ENCODE data around the gene CEACAM8. TPM values are rescaled to one million over a fixed set of nuclear protein-coding genes. Genes with fewer than 3 reads are reported as not detected.
A peak's percentile ranks its signal among the peaks of the same experiment; 100 is the strongest.
"Not testable (repeated sequence)": the region's sequence is repeated elsewhere in the genome, so short reads cannot be mapped to it uniquely, and the experiment has no call there.

Gene CEACAM8
- total RNA-seq, 1 donor from 2014 or later = not detected

- ATAC-seq; DNase-seq (ENCODE audit: missing footprints); intact Hi-C loops (cut with DNase I): not testable (repeated sequence)
These were observed 44.2 kb downstream of the CEACAM8 start for GRCh38 chr19:42550521-42550920.

GRCh38 chr19:42549067-42549466 lies 45.7 kb downstream of the CEACAM8 start:
- ATAC-seq; DNase-seq (ENCODE audit: missing footprints); intact Hi-C loops (cut with DNase I): not testable (repeated sequence)

GRCh38 chr19:42548552-42548951 lies 46.2 kb downstream of the CEACAM8 start:
- ATAC-seq (no peak), DNase-seq (ENCODE audit: missing footprints) (no peak)
- intact Hi-C loops (cut with DNase I) = no loop called here

- intact Hi-C loops (cut with DNase I) = no loop called here
- no peak for DNase-seq (ENCODE audit: missing footprints)
- no peak for ATAC-seq
These were observed 46.8 kb downstream of the CEACAM8 start for GRCh38 chr19:42547929-42548328.

- no peak for ATAC-seq
- intact Hi-C loops (cut with DNase I) = no loop called here
- DNase-seq (ENCODE audit: missing footprints) = peak; percentile 65
These were observed 47.8 kb downstream of the CEACAM8 start for GRCh38 chr19:42546831-42547500.

- DNase-seq (ENCODE audit: missing footprints) (no peak), ATAC-seq (no peak)
- intact Hi-C loops (cut with DNase I) = no loop called here
These were observed 50.6 kb downstream of the CEACAM8 start for GRCh38 chr19:42544146-42544545.

GRCh38 chr19:42542791-42543190 lies 51.9 kb downstream of the CEACAM8 start:
- intact Hi-C loops (cut with DNase I) = no loop called here
- ATAC-seq (no peak), DNase-seq (ENCODE audit: missing footprints) (no peak)

GRCh38 chr19:42540071-42540553 lies 54.6 kb downstream of the CEACAM8 start:
- no peak for ATAC-seq
- no peak for DNase-seq (ENCODE audit: missing footprints)
- intact Hi-C loops (cut with DNase I) = no loop called here

GRCh38 chr19:42538841-42539709 lies 55.6 kb downstream of the CEACAM8 start:
- no peak for ATAC-seq
- intact Hi-C loops (cut with DNase I) = no loop called here

GRCh38 chr19:42535276-42535675 lies 59.4 kb downstream of the CEACAM8 start:
- DNase-seq (ENCODE audit: missing footprints); ATAC-seq; intact Hi-C loops (cut with DNase I): not testable (repeated sequence)

More at GRCh38 chr19:42538841-42539709, 55.6 kb downstream of the CEACAM8 start:
- DNase-seq (ENCODE audit: missing footprints) = no peak

- ATAC-seq (no peak), DNase-seq (ENCODE audit: missing footprints) (no peak)
- intact Hi-C loops (cut with DNase I) = no loop called here
These were observed 60.3 kb downstream of the CEACAM8 start for GRCh38 chr19:42534391-42534790.

GRCh38 chr19:42532891-42533290 lies 61.8 kb downstream of the CEACAM8 start:
- ATAC-seq = no peak
- no peak for DNase-seq (ENCODE audit: missing footprints)
- intact Hi-C loops (cut with DNase I) = no loop called here

GRCh38 chr19:42531313-42531712 lies 63.4 kb downstream of the CEACAM8 start:
- intact Hi-C loops (cut with DNase I) = no loop called here
- no peak for DNase-seq (ENCODE audit: missing footprints)
- ATAC-seq = no peak

Other genes with a start within 250 kb of the CEACAM8 start
- 0.87 TPM for gene CNFN, start 204.6 kb downstream of the CEACAM8 start, total RNA-seq
- gene LIPE, start 167.5 kb downstream of the CEACAM8 start, total RNA-seq = 67.7 TPM
- not detected for gene CXCL17, start 152.0 kb downstream of the CEACAM8 start, total RNA-seq
- gene CEACAM1, start 66.4 kb downstream of the CEACAM8 start, total RNA-seq = 4.3 TPM
- gene PSG3, start 145.6 kb upstream of the CEACAM8 start, total RNA-seq = not detected
- gene PSG8, start 170.8 kb upstream of the CEACAM8 start, total RNA-seq = not detected